ENCODE data around the gene MPST.
"Not testable (repeated sequence)": the region's sequence is repeated elsewhere in the genome, so short reads cannot be mapped to it uniquely, and the experiment has no call there.

MPST gene

GRCh38 chr22:37060801-37061610, 41.5 kb downstream of the MPST start:
- peak; percentile 64 to 68 for DNase-seq (ENCODE audit: low read depth in 2 of 2)

- DNase-seq (ENCODE audit: low read depth in 2 of 2), result no peak
Observed at GRCh38 chr22:37061611-37062375, 42.3 kb downstream of the MPST start.

- no peak for DNase-seq (ENCODE audit: low read depth in 2 of 2)
Observed at GRCh38 chr22:37062376-37062675, 42.8 kb downstream of the MPST start.

- no peak for DNase-seq (ENCODE audit: low read depth in 2 of 2)
Observed at GRCh38 chr22:37062702-37063381, 43.3 kb downstream of the MPST start.

GRCh38 chr22:37063431-37064420, 44.2 kb downstream of the MPST start:
- no peak for DNase-seq (ENCODE audit: low read depth in 2 of 2)

DNA sequence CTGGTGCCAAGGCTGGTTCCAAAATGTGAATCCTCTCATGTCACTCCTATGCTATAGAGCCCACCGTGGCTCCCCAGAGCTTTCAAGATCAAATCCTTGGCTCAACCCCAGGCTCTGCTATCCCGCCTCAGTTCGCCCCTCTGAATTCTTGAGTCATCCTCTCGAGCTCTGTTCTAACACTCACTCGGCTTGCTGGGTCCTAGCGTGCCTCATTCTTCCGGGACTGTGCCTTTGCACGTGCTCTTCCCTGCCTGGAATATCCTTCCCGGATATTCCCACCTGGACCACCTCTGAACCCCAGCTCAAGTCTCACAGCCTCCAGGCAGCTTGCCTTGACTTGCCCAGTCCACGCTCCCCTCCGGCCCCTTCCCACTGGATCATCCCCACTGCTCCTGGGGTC, 45.0 kb downstream of the MPST start:
- DNase-seq (ENCODE audit: low read depth in 2 of 2), result no peak

GRCh38 chr22:37065180-37065579, 45.6 kb downstream of the MPST start:
- DNase-seq (ENCODE audit: low read depth in 2 of 2), result no peak

DNA sequence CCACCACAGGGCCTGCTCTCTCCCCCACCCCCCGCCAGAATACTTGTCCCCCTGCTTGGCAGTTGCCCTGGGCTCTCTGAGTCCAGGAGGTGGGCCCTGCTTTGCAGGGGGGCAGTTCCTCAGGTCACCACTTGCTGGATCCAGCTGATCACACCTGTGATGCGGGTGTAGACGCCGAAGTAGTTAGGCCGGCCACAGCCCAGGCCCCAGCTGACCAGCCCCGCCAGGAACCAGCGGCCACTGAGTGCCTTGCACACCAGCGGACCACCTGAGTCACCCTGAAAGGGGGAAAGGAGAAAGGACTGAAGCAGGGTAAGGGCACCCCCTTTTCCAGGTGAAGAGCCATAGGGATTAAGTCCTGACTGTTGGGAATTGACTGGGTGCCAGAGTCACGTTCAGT, 46.4 kb downstream of the MPST start:
- no peak for DNase-seq (ENCODE audit: low read depth in 2 of 2)

- DNase-seq (ENCODE audit: low read depth in 2 of 2), result no peak
Observed at GRCh38 chr22:37067428-37067827, 47.9 kb downstream of the MPST start.

GRCh38 chr22:37068859-37069258, 49.3 kb downstream of the MPST start:
- DNase-seq (ENCODE audit: low read depth in 2 of 2), result no peak

- no peak for DNase-seq (ENCODE audit: low read depth in 2 of 2)
Observed at GRCh38 chr22:37069319-37069718, 49.8 kb downstream of the MPST start.

DNA sequence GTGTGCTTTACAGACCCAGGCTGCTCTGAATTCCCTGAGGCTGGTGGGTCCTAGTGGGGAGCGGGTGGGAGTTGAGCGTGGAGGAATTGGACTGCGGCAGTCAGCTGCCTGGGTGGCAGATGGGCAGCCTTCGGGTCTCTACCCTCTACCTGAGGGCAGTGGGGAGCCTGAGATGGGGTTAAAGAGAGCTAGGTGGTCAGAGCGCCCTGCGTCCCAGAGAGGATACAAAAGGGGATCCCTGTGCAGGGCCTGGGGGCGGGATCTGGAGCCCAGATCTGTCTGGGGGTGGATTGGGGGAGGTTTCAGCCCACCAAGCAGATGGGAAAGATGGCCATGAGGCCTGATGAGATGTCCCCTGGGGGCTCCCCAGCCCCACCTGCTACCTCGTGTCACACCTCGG, 50.2 kb downstream of the MPST start:
- no peak for DNase-seq (ENCODE audit: low read depth in 2 of 2)

DNA sequence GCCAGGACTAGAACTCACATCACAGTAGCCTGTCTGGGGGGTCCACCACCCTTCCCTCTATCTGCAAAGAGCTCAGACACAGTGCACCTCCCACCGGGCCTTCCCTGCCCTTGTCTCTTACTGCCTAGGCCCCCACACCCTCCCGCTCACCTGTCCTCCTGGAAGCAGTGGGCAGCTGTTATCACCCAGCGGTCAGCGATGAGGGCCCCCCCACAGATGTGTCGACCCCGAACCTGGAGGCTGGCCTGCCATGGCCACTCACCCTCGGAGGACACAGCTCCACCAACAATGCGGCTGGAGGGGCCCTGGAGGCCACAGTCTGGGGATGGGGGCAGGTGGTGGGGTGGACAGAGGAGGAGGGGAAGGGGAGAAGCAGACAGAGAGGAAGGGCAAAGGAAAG, 50.8 kb downstream of the MPST start:
- DNase-seq (ENCODE audit: low read depth in 2 of 2), result no peak

- DNase-seq (ENCODE audit: low read depth in 2 of 2), result no peak
Observed at GRCh38 chr22:37070744-37071143, 51.2 kb downstream of the MPST start.

DNA sequence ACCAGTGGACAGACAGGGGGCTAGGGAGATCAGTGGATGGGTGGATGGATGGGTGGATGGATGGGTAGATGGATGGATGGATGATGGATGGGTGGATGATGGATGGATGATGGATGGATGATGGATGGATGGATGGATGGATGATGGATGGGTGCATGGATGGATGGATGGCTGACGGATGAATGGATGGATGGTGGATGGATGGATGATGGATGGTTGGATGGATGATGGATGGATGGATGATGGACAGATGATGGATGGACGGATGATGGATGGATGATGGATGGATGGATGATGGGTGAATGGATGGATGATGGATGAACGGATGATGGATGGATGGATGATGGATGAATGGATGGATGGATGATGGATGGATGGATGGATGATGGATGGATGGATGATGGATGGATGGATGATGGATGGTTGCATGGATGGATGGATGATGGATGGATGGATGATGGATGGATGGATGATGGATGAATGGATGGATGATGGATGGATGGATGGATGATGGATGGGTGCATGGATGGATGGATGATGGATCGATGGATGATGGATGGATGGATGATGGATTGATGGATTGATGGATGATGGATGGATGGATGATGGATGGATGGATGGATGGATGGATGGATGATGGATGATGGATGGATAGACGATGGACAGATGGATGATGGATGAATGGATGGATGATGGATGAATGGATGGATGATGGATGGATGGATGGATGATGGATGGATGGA, 52.5 kb downstream of the MPST start:
- DNase-seq (ENCODE audit: low read depth in 2 of 2), result not testable (repeated sequence)

GRCh38 chr22:37072673-37073072, 53.1 kb downstream of the MPST start:
- no peak for DNase-seq (ENCODE audit: low read depth in 2 of 2)

- no peak for DNase-seq (ENCODE audit: low read depth in 2 of 2)
Observed at GRCh38 chr22:37074537-37074936, 55.0 kb downstream of the MPST start.

DNA sequence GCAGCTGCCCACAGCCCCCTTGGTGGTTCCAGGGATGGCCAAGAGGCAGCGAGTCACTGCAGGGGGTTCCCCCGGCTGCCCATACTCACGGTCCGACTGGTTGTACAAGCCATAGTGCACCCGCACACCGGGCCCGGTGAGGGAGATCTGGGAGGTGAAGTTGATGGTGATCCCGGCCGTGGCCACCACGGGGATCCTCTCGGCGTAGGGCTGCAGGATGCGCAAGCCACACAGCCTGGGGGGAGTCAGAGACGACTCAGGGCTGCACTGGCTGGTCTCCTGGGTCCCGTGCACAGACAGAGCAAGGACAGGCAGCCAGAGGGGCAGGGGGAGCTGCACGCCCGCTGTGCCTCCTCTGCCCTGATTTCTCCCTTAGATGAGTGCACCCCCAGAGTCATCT, 55.5 kb downstream of the MPST start:
- DNase-seq (ENCODE audit: low read depth in 2 of 2), result no peak

DNA sequence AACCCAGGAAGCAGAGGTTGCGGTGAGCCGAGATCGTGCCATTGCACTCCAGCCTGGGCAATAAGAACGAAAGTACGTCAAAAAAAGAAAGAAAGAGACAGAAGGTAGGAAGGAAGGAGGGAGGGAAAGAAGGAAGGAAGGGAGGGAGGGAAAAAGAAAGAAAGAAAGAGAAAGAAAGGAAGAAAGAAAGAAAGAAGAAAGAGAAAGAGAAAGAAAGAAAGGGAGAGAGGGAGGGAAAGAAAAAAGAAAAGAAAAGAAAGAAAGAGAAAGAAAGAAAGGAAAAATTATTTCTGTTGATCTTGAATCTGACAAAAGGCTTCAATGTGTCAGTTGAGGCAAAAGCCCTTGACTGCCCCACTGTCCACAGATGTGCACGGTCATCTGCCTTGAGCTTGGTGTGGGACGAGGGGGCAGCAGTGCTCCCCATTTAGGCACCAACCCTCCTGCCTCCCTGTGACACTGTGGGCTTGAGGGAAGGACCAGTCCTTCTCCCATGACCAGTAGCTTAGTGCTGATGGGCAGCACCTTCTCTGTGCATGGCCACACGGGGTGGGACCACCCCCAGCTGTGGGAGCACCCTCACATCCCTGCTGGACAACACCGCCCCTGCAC, 56.4 kb downstream of the MPST start:
- no peak for DNase-seq (ENCODE audit: low read depth in 2 of 2)

GRCh38 chr22:37077802-37078448, 58.4 kb downstream of the MPST start:
- DNase-seq (ENCODE audit: low read depth in 2 of 2), result peak; percentile 74 to 89
